ENCODE measurements around the gene CD74. TPM values are rescaled to one million over a fixed set of nuclear protein-coding genes. Genes with fewer than 3 reads are reported as not detected.

Gene CD74
- total and polyA plus RNA-seq, 2 of the 4 experiments (the other 2 are of a cell fraction) = 0.18 to 1.1 TPM

- H4K91ac ChIP-seq (ENCODE audit: insufficient read depth, low read depth, low read length) = no peak overlapping the region
- H3K27ac ChIP-seq (ENCODE audit: insufficient read depth, low read length) = no peak overlapping the region
- H2BK120ac ChIP-seq (ENCODE audit: low read depth, low read length) = no peak overlapping the region
- no TSS peak for BruUV-seq (replicated peaks)
- H4K5ac ChIP-seq (ENCODE audit: low read depth, low read length) = no peak overlapping the region
- H2AFZ ChIP-seq (replicated peaks; ENCODE audit: low read length, poor library complexity) = no peak overlapping the region
- no peak overlapping the region for H3K56ac ChIP-seq (ENCODE audit: extremely low read depth, insufficient read depth, low read length)
- no peak overlapping the region for H3K18ac ChIP-seq (ENCODE audit: low read depth, low read length)
- CTCF ChIA-PET = interaction anchor here (0.5 kb wide), 1 partner anchor 18 kb away, joined by 3 read pairs; no protein-coding TSS in a partner anchor
- H3K4me3 ChIP-seq (ENCODE audit: insufficient read depth, low read depth, low read length) = no peak overlapping the region
- dilution Hi-C loops (cut with HindIII; ENCODE audit: low sequenced_read_pairs, unreplicated experiment) = no loop called here
- WGBS, 2 experiments (ENCODE audit: extremely low coverage in 2 of 2, insufficient read length in 1 of 2) = 83% methylated on average over 1 of the region's 9 CpGs; no CpG with 5 or more reads in 1 of the 2 experiments
- in situ Hi-C loops (cut with MboI; ENCODE audit: low sequenced_read_pairs) = no loop called here
- H3K9me3 ChIP-seq (ENCODE audit: control insufficient read depth, insufficient read depth, low read length) = no peaks in the 10 kb centered on the region
- no peak overlapping the region for H4K8ac ChIP-seq (ENCODE audit: low read depth in 2 of 2, low read length in 2 of 2)
- no peak overlapping the region for H3K23ac ChIP-seq (ENCODE audit: low read depth, low read length)
- no peak overlapping the region for H2AK5ac ChIP-seq (ENCODE audit: low read depth, low read length)
- H3K36me3 ChIP-seq (ENCODE audit: control insufficient read depth, insufficient read depth, low read length) = peaks cover 11% of the 10 kb centered on the region
- no peak overlapping the region for H3K9ac ChIP-seq (ENCODE audit: low read depth, low read length)
- peak overlapping the region; percentile 7 for H2AK9ac ChIP-seq (replicated peaks; ENCODE audit: low read depth, low read length, poor library complexity)
- TF ChIP-seq CHD1 (IDR thresholded peaks at IDR 0.05; ENCODE audit: low read depth, low read length) = no peak
- TF ChIP-seq RCOR1 (IDR thresholded peaks at IDR 0.05; ENCODE audit: insufficient replicate concordance, low read length) = no peak
- TF ChIP-seq USF2 (IDR thresholded peaks at IDR 0.05; ENCODE audit: low read depth, low read length) = no peak
- TF ChIP-seq CTCF (conservative IDR thresholded peaks at IDR 0.05; ENCODE audit: low read depth, low read length) = no peak
- no peak for TF ChIP-seq CEBPB (IDR thresholded peaks at IDR 0.05; ENCODE audit: low read depth, low read length)
- no peak for TF ChIP-seq ELK1 (IDR thresholded peaks at IDR 0.05; ENCODE audit: borderline replicate concordance, low read depth, low read length)
- no peak for TF ChIP-seq MAZ (IDR thresholded peaks at IDR 0.05; ENCODE audit: borderline replicate concordance, low read depth, low read length)
- TF ChIP-seq NFE2L2 (IDR thresholded peaks at IDR 0.05; ENCODE audit: low read depth, low read length) = no peak
- TF ChIP-seq FOS (IDR thresholded peaks at IDR 0.05; ENCODE audit: low read depth, low read length) = no peak
- TF ChIP-seq POLR2A (IDR thresholded peaks at IDR 0.05; ENCODE audit: low read depth, low read length) = no peak
- no peak for TF ChIP-seq RFX5 (IDR thresholded peaks at IDR 0.05; ENCODE audit: low read depth, low read length)
- TF ChIP-seq MXI1 (IDR thresholded peaks at IDR 0.05; ENCODE audit: borderline replicate concordance, low read depth, low read length) = no peak
- TF ChIP-seq BHLHE40 (IDR thresholded peaks at IDR 0.05; ENCODE audit: low read depth, low read length) = no peak
- no peak for TF ChIP-seq MAFK (IDR thresholded peaks at IDR 0.05; ENCODE audit: low read depth, low read length)
- TF ChIP-seq RAD21 (IDR thresholded peaks at IDR 0.05; ENCODE audit: low read length) = no peak
- no peak overlapping the region for H3K4ac ChIP-seq (ENCODE audit: low read depth, low read length)
- no peaks in the 10 kb centered on the region for H3K4me1 ChIP-seq (ENCODE audit: control insufficient read depth, insufficient read depth, low read length)
- H2BK20ac ChIP-seq (ENCODE audit: low read depth, low read length) = no peak overlapping the region
- no peak overlapping the region for H3K4me2 ChIP-seq (ENCODE audit: low read depth, low read length)
- H2BK5ac ChIP-seq (ENCODE audit: low read depth, low read length, poor library complexity, severe bottlenecking) = no peak overlapping the region
- no peak overlapping the region for H3K14ac ChIP-seq (replicated peaks; ENCODE audit: low read depth, low read length)
- DNase-seq (no peak), ATAC-seq (ENCODE audit: low read depth) (no peak)
- no peak overlapping the region for H2BK15ac ChIP-seq (ENCODE audit: low read depth, low read length)
- H3K9me1 ChIP-seq (ENCODE audit: insufficient read depth, low read length) = peaks cover 20% of the 10 kb centered on the region
- H4K20me1 ChIP-seq (ENCODE audit: insufficient read depth, low read length) = no peaks in the 10 kb centered on the region
- H3K27me3 ChIP-seq (ENCODE audit: control insufficient read depth, insufficient read depth, low read length) = no peaks in the 10 kb centered on the region
- POLR2A ChIA-PET (ENCODE audit: unreplicated experiment) = no interaction called here
- intact Hi-C loops (cut with micrococcal nuclease) = no loop called here
- H3K79me1 ChIP-seq (ENCODE audit: low read depth in 1 of 2, low read length in 2 of 2) = peaks cover 0 to 4% of the 10 kb centered on the region in 2 experiments; a peak in 1 of 4 replicates
These were observed 7.5 kb downstream of the CD74 start for GRCh38 chr5:150404941-150405816.
